GM19043 (cell line): ENCODE results near the gene ENPP4.
"Not testable (repeated sequence)": the region's sequence is repeated elsewhere in the genome, so short reads cannot be mapped to it uniquely, and the experiment has no call there.

ENCODE experiments used
- ATAC-seq: cut with Tn5 transposase; IDR thresholded peaks from one replicate; pipeline ENCODE4 v1.9.1; 2021; ENCODE audit warnings: low read depth; ENCODE audit not compliant: unreplicated experiment

The ENPP4 gene, protein sequence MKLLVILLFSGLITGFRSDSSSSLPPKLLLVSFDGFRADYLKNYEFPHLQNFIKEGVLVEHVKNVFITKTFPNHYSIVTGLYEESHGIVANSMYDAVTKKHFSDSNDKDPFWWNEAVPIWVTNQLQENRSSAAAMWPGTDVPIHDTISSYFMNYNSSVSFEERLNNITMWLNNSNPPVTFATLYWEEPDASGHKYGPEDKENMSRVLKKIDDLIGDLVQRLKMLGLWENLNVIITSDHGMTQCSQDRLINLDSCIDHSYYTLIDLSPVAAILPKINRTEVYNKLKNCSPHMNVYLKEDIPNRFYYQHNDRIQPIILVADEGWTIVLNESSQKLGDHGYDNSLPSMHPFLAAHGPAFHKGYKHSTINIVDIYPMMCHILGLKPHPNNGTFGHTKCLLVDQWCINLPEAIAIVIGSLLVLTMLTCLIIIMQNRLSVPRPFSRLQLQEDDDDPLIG

DNA sequence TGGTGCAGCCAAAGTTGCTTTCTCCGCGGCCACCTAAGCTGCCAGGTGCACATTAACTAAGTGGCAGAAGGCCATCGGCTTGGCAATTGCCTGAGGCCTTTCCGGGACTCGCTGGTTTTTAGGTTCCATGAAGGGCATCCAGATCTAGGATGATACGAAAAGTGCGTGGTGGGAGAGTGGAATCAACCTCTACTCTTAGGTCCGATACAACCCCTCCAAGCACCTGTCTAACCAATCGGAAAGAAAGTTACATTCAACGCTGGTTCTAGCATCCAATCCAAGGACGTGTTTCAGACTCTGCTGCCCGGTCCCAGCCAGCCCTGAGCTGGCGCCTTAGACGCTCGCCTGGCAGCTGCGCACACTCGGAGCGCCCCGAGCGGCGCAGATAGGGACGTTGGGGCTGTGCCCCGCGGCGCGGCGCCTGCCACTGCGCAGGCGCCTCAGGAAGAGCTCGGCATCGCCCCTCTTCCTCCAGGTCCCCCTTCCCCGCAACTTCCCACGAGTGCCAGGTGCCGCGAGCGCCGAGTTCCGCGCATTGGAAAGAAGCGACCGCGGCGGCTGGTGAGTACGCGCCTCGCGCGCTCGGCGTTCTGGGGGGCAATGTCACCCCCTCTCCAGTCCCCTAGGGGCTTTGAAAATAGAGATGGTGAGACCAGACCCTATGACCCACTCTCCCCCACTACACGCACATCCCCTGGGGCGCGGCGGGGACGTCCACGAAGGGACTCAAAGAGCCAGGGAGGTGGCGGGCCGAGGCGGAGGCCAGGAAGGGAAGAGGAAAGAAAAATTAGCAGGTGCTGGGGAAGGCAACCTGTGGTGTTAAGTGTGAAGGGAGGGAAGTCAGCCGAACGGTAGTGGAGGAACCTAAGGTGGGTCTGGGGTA lies at the start of gene ENPP4:
Gene ENPP4, plus strand, starts transcription at position 361 of the 883 bp plus-strand sequence. CDS start 9,595 bp downstream, outside the sequence.
- ATAC-seq, result peak; percentile 94

DNA sequence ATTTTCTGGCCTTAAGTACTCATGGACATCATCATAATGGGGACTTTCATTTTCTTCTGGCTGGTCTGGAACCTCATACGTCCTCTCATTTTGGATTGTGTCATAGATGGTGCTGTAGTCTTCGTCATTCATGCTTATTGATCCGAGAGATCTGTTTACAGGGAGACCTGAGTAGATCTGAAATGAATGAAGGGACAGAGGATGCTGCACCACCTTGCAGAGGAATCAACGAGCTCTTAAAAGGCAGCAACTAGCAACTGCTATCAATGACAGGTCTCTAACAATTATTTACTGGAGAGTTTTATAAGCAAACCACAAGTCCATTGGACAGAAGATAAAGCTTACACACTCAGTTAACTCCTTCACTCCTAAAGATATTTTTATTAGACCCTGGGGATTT lies 49.7 kb upstream of the ENPP4 start:
- no peak for ATAC-seq

DNA sequence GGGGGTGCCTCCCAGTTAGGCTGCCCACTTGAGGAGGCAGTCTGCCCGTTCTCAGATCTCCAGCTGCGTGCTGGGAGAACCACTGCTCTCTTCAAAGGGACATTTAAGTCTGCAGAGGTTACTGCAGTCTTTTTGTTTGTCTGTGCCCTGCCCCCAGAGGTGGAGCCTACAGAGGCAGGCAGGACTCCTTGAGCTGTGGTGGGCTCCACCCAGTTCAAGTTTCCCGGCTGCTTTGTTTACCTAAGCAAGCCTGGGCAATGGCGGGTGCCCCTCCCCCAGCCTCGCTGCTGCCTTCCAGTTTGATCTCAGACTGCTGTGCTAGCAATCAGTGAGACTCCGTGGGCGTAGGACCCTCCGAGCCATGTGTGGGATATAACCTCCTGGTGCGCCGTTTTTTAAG lies 44.1 kb upstream of the ENPP4 start:
- ATAC-seq, result not testable (repeated sequence)

DNA sequence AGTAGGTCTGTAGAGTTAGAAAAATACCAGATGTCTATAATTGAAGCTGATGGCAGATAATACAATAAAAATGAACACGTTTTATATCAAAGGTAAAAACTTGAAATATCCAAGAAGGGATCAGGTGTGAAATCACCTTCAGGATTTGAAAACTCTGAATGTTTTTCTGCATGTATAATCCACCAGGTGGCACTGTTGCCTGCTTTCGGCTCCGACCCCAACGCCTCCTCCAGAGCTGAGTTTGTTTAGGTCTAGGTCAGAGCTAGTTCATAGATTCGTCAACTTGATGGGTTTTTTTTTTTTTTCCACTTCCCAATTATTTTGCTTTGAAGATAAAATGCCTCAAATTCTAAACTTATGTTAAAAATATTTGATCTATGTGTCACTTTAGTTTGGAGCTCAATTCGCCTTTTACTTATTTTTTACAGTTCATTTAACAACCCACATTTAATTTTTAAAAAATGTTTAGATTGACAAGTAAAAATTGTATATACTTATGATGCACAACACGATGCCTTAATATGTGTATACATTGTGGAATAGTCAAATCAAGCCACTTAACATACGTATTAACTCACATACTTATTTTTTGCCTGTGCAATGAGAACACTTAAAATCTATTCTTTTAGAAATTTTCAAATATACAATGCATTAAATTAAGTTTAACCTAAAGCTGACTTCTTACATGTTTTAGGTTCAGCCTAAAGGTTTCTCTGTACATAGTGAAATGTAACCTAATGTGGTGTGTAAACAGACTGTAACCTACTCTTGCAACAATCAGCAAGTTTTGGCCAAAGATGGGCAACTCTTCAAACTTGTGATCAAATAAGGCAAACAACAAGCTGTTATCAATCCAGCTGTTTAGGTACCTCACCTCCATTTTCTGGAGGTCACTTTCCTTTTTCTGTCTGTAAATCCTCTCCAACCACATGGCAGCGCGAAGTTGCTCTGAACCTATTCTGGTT lies 39.4 kb upstream of the ENPP4 start:
- no peak for ATAC-seq

DNA sequence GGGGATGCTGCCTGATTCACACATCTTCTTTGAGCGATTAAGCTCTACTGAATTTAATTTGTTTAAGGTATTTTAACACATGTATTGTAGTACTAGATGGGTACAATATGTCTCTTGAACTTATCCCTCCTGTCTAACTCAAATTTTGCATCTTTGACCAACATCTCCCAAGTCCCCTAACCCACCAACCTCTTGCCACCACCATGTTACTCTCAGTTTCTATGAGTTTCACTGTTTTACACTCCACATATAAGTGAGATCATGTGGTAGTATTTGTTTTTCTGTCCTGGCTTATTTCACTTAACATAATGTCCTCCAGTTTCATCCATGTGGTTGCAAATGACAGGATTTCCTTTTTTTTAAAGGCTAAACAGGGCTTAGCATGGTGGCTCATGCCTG lies 38.7 kb upstream of the ENPP4 start:
- no peak for ATAC-seq

DNA sequence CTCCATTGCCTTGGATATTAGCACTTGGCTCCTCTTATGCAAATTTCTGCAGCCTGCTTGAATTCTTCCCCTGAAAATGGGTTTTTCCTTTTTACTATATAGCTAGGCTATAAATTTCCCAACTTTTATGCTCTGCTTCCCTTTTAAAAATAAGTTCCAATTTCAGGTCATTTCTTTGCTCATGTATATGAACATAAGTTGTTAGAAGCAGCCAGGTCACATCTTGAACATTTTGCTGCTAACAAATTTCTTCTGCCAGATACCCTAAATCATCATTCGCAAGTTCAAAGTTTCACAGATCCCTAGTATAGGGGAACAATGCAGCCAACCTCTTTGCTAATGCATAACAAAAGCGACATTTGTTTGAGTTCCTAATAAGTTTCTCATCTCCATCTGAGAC lies 34.5 kb upstream of the ENPP4 start:
- no peak for ATAC-seq

DNA sequence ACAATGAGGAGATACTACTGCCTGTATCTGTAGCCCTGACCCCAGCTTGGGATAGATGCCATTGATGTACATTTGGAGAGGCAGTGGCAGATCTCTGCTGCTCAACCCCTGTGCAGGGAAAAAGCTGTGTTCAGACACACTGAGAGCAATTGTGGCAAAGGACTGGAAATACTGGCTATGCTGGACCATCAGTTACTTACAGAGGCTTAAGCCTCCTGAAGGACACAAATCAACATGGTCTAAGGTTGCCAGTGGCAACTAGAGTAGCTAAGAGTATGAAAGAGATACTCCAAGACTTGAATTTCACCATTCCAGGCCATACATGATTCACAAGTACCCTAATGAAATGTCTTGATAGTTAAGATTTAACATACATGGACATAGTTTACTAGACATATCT lies 32.4 kb upstream of the ENPP4 start:
- ATAC-seq, result no peak

DNA sequence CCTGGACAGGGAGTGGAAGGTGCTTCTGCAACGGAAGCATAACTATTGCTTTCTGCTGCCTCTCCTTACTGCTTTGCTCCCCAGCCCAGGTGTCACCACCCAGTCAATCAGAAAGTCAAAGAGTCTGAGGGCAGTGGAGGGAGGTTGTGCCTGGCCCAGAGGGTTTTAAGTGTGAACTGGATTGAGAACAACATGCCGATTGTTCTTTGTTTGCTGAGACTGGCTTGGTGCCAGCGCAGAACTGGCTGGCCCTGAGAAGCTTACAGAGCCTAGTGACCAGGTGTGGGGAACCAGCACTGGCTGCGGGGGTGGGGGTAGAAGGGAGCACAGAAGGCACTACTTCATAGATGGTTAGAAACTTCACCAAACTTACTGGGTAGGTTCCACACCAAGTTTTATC lies 31.1 kb upstream of the ENPP4 start:
- no peak for ATAC-seq

DNA sequence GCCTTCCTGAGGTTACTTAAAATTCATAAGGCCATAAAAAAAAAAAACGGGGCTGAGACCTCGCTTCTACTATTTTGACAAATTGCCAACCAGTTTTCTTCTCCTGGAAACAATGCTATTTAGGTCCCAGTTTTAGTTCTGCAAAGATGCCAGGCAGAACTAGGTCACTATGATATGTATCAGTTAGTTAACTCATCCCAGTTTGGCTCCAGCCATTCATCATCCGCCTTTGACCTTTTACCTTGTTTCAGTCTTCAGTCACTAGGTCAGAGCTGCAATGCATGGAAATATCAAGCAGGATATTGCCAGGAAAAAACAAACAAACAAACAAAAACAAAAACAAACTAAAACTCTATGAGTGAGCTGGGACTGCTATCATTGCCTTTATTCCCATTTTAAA lies 29.8 kb upstream of the ENPP4 start:
- no peak for ATAC-seq

DNA sequence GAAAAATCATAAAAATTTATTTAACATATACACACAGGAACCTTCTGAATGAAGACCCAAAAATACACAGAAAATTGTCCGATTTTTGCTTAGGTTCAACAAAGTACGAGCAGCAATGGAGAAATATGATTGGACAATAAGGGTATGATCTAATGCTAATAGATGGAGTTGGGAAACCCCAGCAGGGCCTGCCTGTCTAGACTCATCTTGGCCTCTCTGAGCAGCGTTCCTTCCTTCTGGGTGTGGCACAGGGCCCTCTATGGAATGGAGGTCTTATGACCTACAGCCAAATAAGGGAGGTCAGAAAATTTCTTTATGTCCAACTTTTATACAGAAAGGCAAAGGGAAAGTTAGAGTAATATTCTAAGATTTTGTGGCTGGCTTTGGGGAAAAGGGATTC lies 27.7 kb upstream of the ENPP4 start:
- ATAC-seq, result no peak

DNA sequence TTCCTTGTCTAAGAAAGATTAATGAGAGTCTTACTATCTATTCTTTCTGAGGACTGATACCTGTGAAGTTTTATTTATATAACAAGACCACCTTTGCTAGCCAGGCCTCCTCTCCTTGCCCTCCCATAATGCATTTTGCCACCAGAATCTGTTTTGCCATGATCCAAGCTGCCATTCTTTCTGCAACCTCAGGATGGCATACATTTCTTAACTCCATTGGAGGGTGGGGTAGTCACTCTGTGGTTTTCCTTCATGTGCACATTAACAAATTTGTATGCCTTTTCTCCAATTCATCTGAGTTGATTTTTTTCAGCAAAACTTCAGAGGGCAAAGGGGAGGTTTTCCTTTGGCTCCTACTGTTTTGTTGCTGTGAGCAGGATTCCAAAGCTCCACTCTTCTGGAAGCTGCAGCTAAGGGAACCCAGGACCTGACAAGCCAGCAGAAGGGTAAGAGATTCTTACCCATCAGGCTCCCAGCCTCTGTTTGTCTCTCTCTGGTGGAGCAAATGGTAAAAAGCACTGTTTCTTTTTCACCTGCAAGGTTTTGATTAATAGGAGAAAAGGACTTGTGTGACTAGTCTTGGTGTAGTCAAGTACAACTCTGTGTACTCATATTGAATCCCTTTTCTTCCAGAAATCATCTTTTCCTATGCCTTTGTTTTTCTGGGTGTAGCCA lies 26.2 kb upstream of the ENPP4 start:
- ATAC-seq, result peak; percentile 17

DNA sequence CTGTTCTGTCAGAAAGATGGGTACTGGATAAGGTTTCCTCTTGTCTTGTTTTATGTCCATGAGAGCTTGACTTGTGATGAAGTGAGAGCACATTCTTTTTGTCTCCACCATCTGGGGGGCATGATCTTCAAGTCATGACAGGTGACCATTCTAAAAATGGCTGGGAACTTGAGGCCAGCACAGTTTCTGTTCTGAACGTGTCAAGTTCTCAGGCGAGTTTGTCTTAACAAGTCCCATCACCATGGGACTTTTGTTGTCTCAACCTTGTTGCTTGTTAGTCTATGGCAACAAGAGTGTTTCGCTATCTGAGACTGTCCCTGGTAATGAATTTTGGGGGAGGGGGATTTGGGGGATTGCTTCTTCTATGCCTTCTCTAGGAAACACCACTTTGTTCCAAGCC lies 25.6 kb upstream of the ENPP4 start:
- ATAC-seq, result peak; percentile 49

DNA sequence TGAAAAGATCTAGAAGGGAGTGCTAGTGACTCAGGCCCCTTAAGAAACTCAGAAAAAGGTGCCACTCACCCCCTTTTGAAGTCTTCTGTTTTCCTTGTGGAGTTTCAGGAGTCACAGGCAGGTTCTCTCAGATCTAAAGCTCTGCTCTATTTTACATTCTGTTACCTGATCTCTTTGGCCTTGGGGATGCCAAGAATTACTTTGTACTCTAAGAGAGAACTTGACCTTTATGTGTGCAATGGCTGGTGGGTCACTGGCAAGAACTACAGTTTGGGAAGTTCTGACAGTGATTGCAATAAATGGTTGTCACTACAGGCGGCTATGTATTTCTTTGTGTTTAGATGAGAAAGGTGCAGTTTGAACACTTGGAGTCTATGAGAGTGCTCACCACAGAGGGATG lies 24.2 kb upstream of the ENPP4 start:
- ATAC-seq, result no peak

DNA sequence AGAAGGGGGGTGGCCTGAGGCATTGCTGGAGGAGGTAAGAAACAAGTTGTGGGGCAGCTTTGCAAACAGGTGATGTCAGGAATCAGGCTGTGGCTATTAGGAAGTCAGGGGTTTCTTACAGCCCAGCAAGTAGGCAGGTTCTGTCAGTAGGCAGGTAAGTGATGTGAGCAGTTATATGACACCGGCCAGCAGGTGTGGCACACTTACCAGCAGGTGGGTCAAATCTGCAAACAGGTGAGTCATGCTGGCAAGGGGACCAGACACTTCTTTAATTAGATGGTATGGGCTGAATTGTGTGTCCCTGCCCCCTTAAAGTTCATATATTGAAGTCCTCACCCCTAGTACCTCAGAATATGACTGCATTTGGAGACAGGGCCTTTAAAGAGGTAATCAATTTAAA lies 16.4 kb upstream of the ENPP4 start:
- no peak for ATAC-seq

DNA sequence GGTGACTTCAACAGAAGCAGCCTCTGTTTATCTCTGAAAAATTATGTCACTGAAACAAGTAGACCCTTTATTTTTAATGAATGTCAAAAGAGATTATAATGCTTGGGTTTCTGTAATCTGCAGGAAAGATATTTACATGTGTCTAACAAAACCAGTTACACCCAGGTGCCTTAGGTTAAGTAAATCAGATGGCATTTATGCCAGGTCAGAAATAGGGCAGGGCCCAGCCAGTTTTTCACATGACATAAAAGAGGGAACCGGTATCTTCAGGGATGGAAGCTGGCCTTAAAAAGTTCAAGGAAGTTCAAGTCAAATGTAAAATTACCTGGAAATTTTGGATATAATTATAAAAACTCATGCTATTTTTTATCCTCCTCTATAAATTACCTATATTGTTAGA lies 14.2 kb upstream of the ENPP4 start:
- ATAC-seq, result no peak

DNA sequence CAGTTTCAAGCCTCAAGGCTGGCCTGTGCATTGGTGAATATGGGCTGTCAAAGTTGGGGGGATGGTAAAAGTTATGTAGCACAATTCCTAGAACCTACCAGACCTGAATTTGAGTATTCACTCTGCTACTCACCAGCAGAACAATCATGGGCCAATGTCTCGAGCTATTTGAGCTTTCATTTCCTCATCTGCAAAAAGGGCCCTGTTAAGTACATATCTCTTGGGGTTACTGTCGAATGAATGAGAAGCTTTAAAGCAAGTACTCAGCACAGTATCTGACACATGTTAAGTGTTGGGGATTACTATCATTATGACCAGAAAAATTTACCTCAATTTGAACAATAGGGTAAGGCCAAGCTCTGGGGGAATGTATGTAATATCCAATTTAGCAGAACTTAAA lies 13.5 kb upstream of the ENPP4 start:
- ATAC-seq, result no peak

DNA sequence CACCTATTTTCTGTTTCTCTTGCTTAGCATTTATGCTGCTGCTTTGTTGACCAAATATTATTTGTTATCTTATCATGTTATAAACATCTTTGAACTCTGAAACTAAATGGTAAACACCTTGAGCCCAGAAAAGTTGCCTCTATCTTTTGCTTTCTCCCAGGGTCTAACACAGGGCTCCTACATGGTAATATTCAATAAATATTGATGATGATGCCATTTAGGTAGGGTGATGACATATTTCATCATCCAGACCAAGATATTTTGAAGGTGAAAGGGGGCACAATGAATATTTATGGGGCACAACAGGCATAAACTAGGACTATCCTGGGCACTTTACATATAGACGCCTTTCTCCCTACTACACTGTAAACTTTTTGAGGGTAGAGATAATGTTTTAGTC lies 11.6 kb upstream of the ENPP4 start:
- ATAC-seq, result no peak

DNA sequence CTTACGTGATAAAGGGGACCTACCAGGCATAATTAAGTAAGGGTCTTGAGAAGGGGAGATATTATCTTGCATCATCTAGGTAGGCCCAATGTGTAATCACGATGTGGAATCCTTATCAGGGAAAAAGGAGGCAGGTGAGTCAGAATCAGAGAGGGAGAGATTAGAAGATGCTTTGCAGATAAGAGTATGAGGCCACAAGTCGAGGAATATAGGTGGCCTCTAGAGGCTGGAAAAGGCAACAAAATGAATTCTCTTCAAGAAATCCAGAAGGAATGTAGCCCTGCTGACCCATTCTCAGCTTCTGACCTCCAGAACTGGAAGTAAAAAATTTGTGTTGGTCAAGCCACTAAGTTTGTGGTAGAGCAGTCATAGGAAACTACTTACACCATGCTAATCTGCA lies 11.0 kb upstream of the ENPP4 start:
- ATAC-seq, result no peak

DNA sequence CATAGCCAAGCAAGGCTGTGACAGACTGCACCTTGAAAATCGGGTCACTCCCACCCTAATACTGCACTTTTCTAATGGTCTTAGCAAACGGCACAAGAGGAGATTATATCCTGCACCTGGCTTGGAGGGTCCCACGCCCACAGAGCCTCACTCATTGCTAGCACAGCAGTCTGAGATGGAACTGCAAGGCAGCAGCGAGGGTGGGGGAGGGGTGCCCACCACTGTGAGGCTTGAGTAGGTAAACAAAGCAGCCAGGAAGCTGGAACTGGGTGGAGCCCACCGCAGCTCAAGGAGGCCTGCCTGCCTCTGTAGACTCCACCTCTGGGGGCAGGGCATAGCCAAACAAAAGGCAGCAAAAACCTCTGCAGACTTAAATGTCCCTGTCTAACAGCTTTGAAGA lies 10.1 kb upstream of the ENPP4 start:
- not testable (repeated sequence) for ATAC-seq

DNA sequence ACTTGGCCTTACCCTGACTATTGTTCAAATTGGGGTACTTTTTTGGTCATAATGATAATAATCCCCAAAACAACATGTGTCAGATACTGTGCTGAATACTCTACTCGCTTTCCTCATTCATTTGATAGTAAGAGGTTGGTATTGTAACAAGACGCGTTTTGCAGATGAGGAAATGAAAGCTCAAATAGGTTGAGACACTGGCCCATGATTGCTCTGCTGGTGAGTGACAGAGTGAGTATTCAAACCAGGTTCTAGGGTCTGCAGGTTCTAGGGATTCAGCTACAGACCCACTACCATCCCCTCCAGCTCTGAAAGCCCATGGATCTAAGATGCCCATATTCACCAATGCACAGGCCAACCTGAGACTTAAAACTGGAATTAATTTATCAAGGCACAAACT lies 1.3 kb upstream of the ENPP4 start:
- no peak for ATAC-seq
